GM18858 (cell line): ENCODE results near the gene RNF20.
"Not testable (repeated sequence)": the region's sequence is repeated elsewhere in the genome, so short reads cannot be mapped to it uniquely, and the experiment has no call there.

Experiments
- ATAC-seq: cut with Tn5 transposase; IDR thresholded peaks from one replicate; pipeline ENCODE4 v1.9.1; 2021; ENCODE audit not compliant: unreplicated experiment

The RNF20 gene

GRCh38 chr9:101587332-101588043 lies 53.8 kb downstream of the RNF20 start:
- no peak for ATAC-seq

- ATAC-seq, result not testable (repeated sequence)
Measured at GRCh38 chr9:101590074-101590473, 56.4 kb downstream of the RNF20 start.

GRCh38 chr9:101590901-101591300 lies 57.2 kb downstream of the RNF20 start:
- no peak for ATAC-seq

GRCh38 chr9:101591787-101592446 lies 58.3 kb downstream of the RNF20 start:
- no peak for ATAC-seq

- no peak for ATAC-seq
Measured at GRCh38 chr9:101592788-101593187, 59.1 kb downstream of the RNF20 start.

GRCh38 chr9:101593345-101593744 lies 59.7 kb downstream of the RNF20 start:
- no peak for ATAC-seq

- no peak for ATAC-seq
Measured at GRCh38 chr9:101594796-101595195, 61.1 kb downstream of the RNF20 start, which contains the start of gene PPP3R2. PPP3R2 (minus strand) TSS chr9:101594969; CDS start chr9:101594921, 48 bp downstream.

GRCh38 chr9:101601904-101602765 lies 68.5 kb downstream of the RNF20 start:
- ATAC-seq, result peak; percentile 61

GRCh38 chr9:101604296-101604695 lies 70.6 kb downstream of the RNF20 start:
- ATAC-seq, result no peak

- no peak for ATAC-seq
Measured at GRCh38 chr9:101605547-101605946, 71.9 kb downstream of the RNF20 start.
